RWPE1 (cell line): ENCODE data around the gene DAGLA.

Source experiments
- CTCF ChIA-PET: fragments of 350-600 bp; sonication (Branson Sonifier 250); formaldehyde crosslinking; extraction: SDS; loops from one replicate; lab custom pipeline; 2021; lab: Yijun Ruan, JAX
- POLR2A ChIA-PET: fragments of 400-600 bp; formaldehyde crosslinking; extraction: SDS; loops from one replicate; lab custom pipeline; 2020; ENCODE audit warnings: antibody characterized with exemption; ENCODE audit not compliant: low non-redundant PET; lab: Yijun Ruan, JAX
- DNase-seq: peaks from one replicate; pipeline ENCODE4 v3.0.0; 2012; ENCODE audit warnings: low spot score
- H3K27ac ChIP-seq: fragments of 450-650 bp; 2 replicates; pipeline ENCODE4 v1.5.1; 2017
- CTCF ChIP-seq: fragments of 450-650 bp; conservative IDR thresholded peaks from 2 replicates; pipeline ENCODE4 v1.5.1; 2017; ENCODE audit warnings: low read depth, mild to moderate bottlenecking

DAGLA gene

GRCh38 chr11:61763930-61764605 is 83.9 kb downstream of the DAGLA start:
- DNase-seq = no peak
- POLR2A ChIA-PET = no interaction called here
- CTCF ChIA-PET = no interaction called here
- TF ChIP-seq CTCF = no peak
- H3K27ac ChIP-seq = no peak overlapping the region

GRCh38 chr11:61764606-61765260 is 84.5 kb downstream of the DAGLA start:
- ChIA-PET CTCF (interaction anchor here (0.5 kb wide), 1 partner anchor 12 kb away, joined by 3 read pairs; the partner anchor contains the start of gene MYRF), POLR2A (no interaction called here)
- no peak for DNase-seq
- no peak overlapping the region for H3K27ac ChIP-seq
- TF ChIP-seq CTCF = no peak

GRCh38 chr11:61765550-61766253 is 85.5 kb downstream of the DAGLA start:
- no peak overlapping the region for H3K27ac ChIP-seq
- CTCF ChIA-PET = no interaction called here
- DNase-seq = no peak
- no peak for TF ChIP-seq CTCF
- POLR2A ChIA-PET = no interaction called here

GRCh38 chr11:61766353-61766841 is 86.2 kb downstream of the DAGLA start:
- DNase-seq = no peak
- TF ChIP-seq CTCF = no peak
- ChIA-PET POLR2A (no interaction called here), CTCF (no interaction called here)
- H3K27ac ChIP-seq = no peak overlapping the region

GRCh38 chr11:61768376-61769076 is 88.3 kb downstream of the DAGLA start:
- ChIA-PET CTCF (interaction anchor here (0.8 kb wide), 1 partner anchor 15 kb away, joined by 3 read pairs; no protein-coding TSS in a partner anchor), POLR2A (no interaction called here)
- DNase-seq = no peak
- no peak for TF ChIP-seq CTCF
- no peak overlapping the region for H3K27ac ChIP-seq
